ENCODE data around the gene COPZ2. TPM values are rescaled to one million over a fixed set of nuclear protein-coding genes. Genes with fewer than 3 reads are reported as not detected.

The COPZ2 gene
- total and polyA plus RNA-seq, 2 donors (not counting 1 experiment from before 2014, with no cell fraction given), result 1.0 to 2.3 TPM

- intact Hi-C loops (cut with micrococcal nuclease), result no loop called here
- DNase-seq, result no peak
- Mint-ChIP-seq H3K27ac (peak overlapping the region; percentile 91), H3K9me3 (ENCODE audit: insufficient read depth) (no peaks in the 10 kb centered on the region), H3K27me3 (no peaks in the 10 kb centered on the region), H3K4me3 (peak overlapping the region; percentile 77), H3K4me1 (peaks cover 62% of the 10 kb centered on the region)
- Histone ChIP-seq H3K4me2 (replicated peaks; ENCODE audit: low read depth, low read length, poor library complexity, severe bottlenecking) (peak overlapping the region; percentile 63), H3K9me3 (ENCODE audit: control extremely low read depth in 1 of 3, control insufficient read depth in 2 of 3, insufficient read depth in 1 of 3, low read length in 2 of 3) (no peaks in the 10 kb centered on the region), H3K79me2 (ENCODE audit: control insufficient read depth, insufficient read depth, low read length) (peaks cover 68% of the 10 kb centered on the region), H3K27ac (ENCODE audit: low read length in 2 of 2) (peak overlapping the region in 1 of 2 donors; percentile 76), H3K4me3 (ENCODE audit: control extremely low read depth in 1 of 5, extremely low read depth in 1 of 5, insufficient read depth in 1 of 5, low read depth in 2 of 5, low read length in 4 of 5) (no peak overlapping the region), H3K4me1 (ENCODE audit: control insufficient read depth in 2 of 2, insufficient read depth in 2 of 2, low read length in 2 of 2) (peaks cover 31 to 41% of the 10 kb centered on the region in 2 donors), H3K27me3 (replicated peaks in 1 of 4; ENCODE audit: control extremely low read depth in 1 of 4, control insufficient read depth in 3 of 4, insufficient read depth in 4 of 4, low read length in 3 of 4) (no peaks in the 10 kb centered on the region), H3K9ac (ENCODE audit: low read length) (no peak overlapping the region), H2AFZ (ENCODE audit: insufficient read depth, low read depth, low read length, poor library complexity, severe bottlenecking) (no peak overlapping the region), H3K36me3 (replicated peaks in 1 of 2; ENCODE audit: control extremely low read depth in 1 of 2, control insufficient read depth in 1 of 2, extremely low read depth in 1 of 2, insufficient read depth in 2 of 2, low read length in 1 of 2) (peaks cover 4 to 69% of the 10 kb centered on the region in 2 experiments), H4K20me1 (ENCODE audit: control insufficient read depth, insufficient read depth, low read length, poor library complexity, severe bottlenecking) (peaks cover 69% of the 10 kb centered on the region)
- CTCF ChIA-PET, result interaction anchor here (1.4 to 5.1 kb wide), 9 partner anchors 18 to 78 kb away, joined by 3 to 28 read pairs (median 5); no protein-coding TSS in a partner anchor
- POLR2A ChIA-PET, result interaction anchor here (0.6 kb wide), 1 partner anchor 19 kb away, joined by 6 read pairs; no protein-coding TSS in a partner anchor
- no peak for ATAC-seq (ENCODE audit: low read depth)
- TF ChIP-seq EZH2 (IDR thresholded peaks at IDR 0.05; ENCODE audit: borderline replicate concordance, insufficient read depth, low read depth, low read length, poor library complexity, severe bottlenecking), result no peak
- 96% methylated on average over 33 of the region's 34 CpGs for WGBS (ENCODE audit: insufficient coverage)
Observed at GRCh38 chr17:48054238-48055185, 16.9 kb upstream of the COPZ2 start.

- WGBS (ENCODE audit: insufficient coverage), result 81% methylated on average over 4 of the region's 6 CpGs
- POLR2A ChIA-PET, result no interaction called here
- peaks cover 4 to 62% of the 10 kb centered on the region in 2 experiments for H3K36me3 ChIP-seq (replicated peaks in 1 of 2; ENCODE audit: control extremely low read depth in 1 of 2, control insufficient read depth in 1 of 2, extremely low read depth in 1 of 2, insufficient read depth in 2 of 2, low read length in 1 of 2)
Observed at GRCh38 chr17:48053758-48054237, 16.2 kb upstream of the COPZ2 start.

More at GRCh38 chr17:48053758-48054237, 16.2 kb upstream of the COPZ2 start:
- Mint-ChIP-seq H3K4me3 (no peak overlapping the region), H3K27me3 (no peaks in the 10 kb centered on the region), H3K9me3 (ENCODE audit: insufficient read depth) (no peaks in the 10 kb centered on the region), H3K4me1 (peaks cover 68% of the 10 kb centered on the region), H3K27ac (peak overlapping the region; percentile 37)
- H2AFZ ChIP-seq (ENCODE audit: insufficient read depth, low read depth, low read length, poor library complexity, severe bottlenecking), result no peak overlapping the region
- H3K79me2 ChIP-seq (ENCODE audit: control insufficient read depth, insufficient read depth, low read length), result peaks cover 75% of the 10 kb centered on the region
- H3K4me2 ChIP-seq (replicated peaks; ENCODE audit: low read depth, low read length, poor library complexity, severe bottlenecking), result no peak overlapping the region
- CTCF ChIA-PET, result interaction anchor here (1.4 to 5.1 kb wide), 3 partner anchors 20 to 55 kb away, joined by 3 to 28 read pairs (median 5); no protein-coding TSS in a partner anchor
- H3K27me3 ChIP-seq (replicated peaks in 1 of 4; ENCODE audit: control extremely low read depth in 1 of 4, control insufficient read depth in 3 of 4, insufficient read depth in 4 of 4, low read length in 3 of 4), result no peaks in the 10 kb centered on the region
- H3K4me3 ChIP-seq (ENCODE audit: control extremely low read depth in 1 of 5, extremely low read depth in 1 of 5, insufficient read depth in 1 of 5, low read depth in 2 of 5, low read length in 4 of 5), result no peak overlapping the region
- peaks cover 65% of the 10 kb centered on the region for H4K20me1 ChIP-seq (ENCODE audit: control insufficient read depth, insufficient read depth, low read length, poor library complexity, severe bottlenecking)
- DNase-seq (no peak), ATAC-seq (ENCODE audit: low read depth) (no peak)
- H3K9me3 ChIP-seq (ENCODE audit: control extremely low read depth in 1 of 3, control insufficient read depth in 2 of 3, insufficient read depth in 1 of 3, low read length in 2 of 3), result no peaks in the 10 kb centered on the region
- TF ChIP-seq CTCF (IDR thresholded peaks at IDR 0.05) (no peak), EZH2 (IDR thresholded peaks at IDR 0.05; ENCODE audit: borderline replicate concordance, insufficient read depth, low read depth, low read length, poor library complexity, severe bottlenecking) (no peak)
- peak overlapping the region in 1 of 2 donors; percentile 13 for H3K27ac ChIP-seq (ENCODE audit: low read length in 2 of 2)
- intact Hi-C loops (cut with micrococcal nuclease), result no loop called here
- peaks cover 39 to 48% of the 10 kb centered on the region in 2 donors for H3K4me1 ChIP-seq (ENCODE audit: control insufficient read depth in 2 of 2, insufficient read depth in 2 of 2, low read length in 2 of 2)
- no peak overlapping the region for H3K9ac ChIP-seq (ENCODE audit: low read length)
